GM10266 (cell line): ENCODE results near the gene ZNF622.

Experiments
- DNase-seq: peaks from one replicate; pipeline ENCODE4 v3.0.0; 2012; ENCODE audit errors: extremely low spot score
- TF ChIP-seq, protein P1 (sequence below): IDR thresholded peaks from 2 replicates; pipeline ENCODE4 v1.5.1; 2012; ENCODE audit warnings: mild to moderate bottlenecking, low read depth; ENCODE audit not compliant: control insufficient read depth, insufficient read depth; ENCODE audit errors: missing control alignments

ZNF622 gene

DNA sequence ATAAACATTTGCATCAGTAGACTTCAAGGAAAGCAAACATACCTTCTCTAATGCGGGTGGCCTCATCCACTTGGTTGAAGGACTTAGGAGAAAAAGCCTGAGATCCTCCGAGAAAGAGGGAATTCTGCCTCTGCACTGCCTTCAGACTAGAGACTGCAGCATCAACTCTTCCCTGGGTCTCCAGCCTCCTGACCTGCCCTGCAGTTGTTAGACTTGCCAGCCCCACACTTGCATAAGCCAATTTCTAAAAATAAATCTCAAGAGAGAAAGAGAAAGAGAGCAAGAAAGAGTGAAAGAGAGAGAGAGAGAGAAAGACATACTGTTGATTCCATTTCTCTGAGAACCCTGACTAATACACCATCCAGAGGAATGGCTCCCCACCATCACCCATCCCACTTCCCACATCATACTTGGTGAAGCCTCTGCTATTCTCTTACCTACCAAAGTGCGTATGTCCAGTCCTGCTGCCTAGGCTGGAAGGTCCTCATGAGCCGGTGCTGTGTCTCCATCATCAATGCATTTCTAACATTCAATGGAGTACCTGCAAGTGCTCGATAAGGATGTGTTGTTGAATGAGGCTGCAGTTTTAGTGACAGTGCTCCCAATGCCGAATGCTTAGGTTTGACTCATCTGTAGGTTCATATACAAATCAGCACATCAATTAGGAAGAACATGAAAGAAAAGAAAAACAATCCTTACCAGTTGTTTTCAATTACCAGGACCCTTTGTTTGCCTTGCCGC lies 35.1 kb downstream of the ZNF622 start:
- TF ChIP-seq, protein P1, sequence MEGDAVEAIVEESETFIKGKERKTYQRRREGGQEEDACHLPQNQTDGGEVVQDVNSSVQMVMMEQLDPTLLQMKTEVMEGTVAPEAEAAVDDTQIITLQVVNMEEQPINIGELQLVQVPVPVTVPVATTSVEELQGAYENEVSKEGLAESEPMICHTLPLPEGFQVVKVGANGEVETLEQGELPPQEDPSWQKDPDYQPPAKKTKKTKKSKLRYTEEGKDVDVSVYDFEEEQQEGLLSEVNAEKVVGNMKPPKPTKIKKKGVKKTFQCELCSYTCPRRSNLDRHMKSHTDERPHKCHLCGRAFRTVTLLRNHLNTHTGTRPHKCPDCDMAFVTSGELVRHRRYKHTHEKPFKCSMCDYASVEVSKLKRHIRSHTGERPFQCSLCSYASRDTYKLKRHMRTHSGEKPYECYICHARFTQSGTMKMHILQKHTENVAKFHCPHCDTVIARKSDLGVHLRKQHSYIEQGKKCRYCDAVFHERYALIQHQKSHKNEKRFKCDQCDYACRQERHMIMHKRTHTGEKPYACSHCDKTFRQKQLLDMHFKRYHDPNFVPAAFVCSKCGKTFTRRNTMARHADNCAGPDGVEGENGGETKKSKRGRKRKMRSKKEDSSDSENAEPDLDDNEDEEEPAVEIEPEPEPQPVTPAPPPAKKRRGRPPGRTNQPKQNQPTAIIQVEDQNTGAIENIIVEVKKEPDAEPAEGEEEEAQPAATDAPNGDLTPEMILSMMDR, result no peak
- no peak for DNase-seq

DNA sequence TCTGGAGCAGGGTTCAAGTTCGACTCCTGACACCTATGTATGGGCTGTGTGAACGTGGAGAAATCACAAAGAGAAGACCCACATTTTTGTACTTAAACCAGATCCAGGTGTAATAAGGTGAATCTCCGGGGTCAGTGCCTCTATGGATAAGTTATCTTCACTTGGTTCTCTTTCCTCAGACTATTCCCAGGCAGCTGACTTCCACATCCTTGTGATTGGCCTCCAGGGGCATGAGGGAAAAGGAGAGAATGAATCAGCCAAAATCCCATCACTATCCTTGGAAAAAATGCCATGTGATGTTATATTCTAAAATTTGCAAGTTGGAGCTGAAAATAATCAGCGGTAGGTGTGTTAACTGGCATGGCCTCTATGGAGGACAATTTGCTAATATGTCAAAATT lies 37.2 kb downstream of the ZNF622 start:
- no peak for DNase-seq
- TF ChIP-seq, protein P1, result no peak

DNA sequence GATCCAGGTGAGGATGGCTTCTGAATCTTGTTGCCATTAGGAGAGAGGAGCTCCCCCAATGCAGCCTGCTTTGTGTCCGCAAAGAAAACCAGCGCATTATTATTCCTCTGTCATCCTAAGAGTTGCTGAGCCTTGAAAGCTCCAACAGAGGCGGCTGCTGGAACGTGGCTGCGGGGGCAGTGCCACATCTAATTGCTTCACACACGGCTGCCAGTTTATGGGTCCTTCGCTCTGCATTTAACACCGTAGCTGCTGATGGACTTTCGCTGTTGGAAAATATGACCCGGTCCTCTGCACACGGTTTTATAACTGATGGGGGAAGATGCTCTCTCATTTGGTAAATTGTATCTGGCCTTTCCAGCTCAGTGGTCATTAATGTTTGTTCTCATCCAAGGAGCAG lies 38.0 kb downstream of the ZNF622 start:
- TF ChIP-seq, protein P1, result no peak
- DNase-seq, result no peak

DNA sequence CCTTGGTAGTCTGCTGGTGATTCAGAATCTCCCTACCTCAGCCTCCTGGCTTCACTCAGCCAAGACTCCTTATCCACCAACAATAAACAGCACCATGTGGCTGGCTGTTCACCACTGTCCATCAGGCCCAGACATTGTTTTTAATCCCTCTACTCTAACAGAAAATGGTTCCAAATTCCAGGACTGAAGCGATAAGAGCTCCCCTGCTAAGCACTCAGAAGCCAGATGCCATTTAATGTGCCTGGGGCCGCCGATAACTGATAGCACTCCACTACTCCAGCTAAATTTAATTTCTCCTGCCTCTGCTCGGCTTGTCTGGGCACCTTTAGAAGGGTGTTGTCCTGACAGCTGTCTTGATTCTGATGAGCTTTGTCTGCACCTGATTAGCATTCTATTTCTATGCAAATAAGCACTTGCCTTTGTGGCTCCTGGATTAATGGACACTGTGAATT lies 47.1 kb downstream of the ZNF622 start:
- TF ChIP-seq, protein P1, result no peak
- no peak for DNase-seq

DNA sequence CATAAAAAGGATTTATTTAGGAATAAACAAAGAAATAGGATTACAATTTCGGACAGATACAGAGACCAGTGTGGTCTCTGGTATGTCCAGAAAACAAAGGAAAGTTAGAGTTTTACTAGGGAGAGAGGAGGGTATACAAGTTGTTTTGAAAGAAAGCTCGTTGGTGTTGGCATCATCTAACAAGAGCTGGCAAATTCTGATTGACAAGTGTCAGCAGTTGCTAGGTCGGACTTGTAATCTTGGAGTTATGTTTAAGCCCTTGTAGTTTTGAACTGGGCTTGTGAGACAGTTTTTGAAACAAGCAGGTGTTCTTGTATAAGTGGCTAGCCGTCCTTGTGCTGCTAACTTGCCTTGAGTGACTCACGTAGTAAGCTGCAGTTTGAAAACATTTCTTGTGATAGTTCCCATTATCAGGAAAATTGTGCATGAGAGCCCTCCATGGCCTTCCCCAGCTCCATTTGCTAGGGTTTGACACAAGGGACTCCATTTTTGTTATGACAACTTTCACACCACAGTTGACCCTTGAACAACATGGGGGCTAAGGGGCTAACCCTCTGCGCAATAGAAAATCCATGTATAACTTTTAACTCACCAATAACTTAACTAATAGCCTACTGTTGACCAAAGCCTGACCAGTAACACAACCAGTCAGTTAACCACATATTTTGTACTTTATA lies 48.1 kb downstream of the ZNF622 start:
- TF ChIP-seq, protein P1, result no peak
- DNase-seq, result no peak

DNA sequence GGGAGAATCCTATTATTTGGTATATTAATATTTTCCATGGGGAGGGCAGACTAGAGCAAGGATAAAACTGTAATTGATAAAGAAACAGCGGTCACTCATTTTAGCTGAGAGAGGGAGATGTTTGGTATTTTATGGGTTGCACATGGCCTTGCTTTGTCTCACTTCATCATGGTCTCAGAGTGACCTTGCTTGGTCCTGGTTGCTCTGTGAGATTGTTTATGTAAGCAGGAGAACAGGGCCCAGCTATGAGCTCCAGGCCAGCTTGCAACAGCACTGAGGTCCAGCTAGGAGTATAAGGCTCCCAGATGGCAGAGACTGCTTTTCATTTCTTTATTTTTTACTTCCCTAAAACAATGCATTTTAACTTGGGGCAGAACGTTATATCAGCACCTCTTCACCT lies 50.7 kb downstream of the ZNF622 start:
- no peak for DNase-seq
- TF ChIP-seq, protein P1, result no peak
